Motor neuron (in vitro differentiated cells): ENCODE measurements around the gene XPR1. TPM values are rescaled to one million over a fixed set of nuclear protein-coding genes. Genes with fewer than 3 reads are reported as not detected.
"Not testable (repeated sequence)": the region's sequence is repeated elsewhere in the genome, so short reads cannot be mapped to it uniquely, and the experiment has no call there.

ENCODE experiments used
- ATAC-seq, 8 experiments: fragments of 200-7000 bp; cut with Tn5 transposase; replicated peaks in 6 of 8; 2 replicates each; pipeline ENCODE4 v1.8.0; 2021; ENCODE audit warnings: mild to moderate bottlenecking in 8 of 8, moderate library complexity in 8 of 8
- H3K27ac ChIP-seq, 2 donors: fragments of 250-450 bp; sonication (Bioruptor Pico); 2 replicates each; pipeline ENCODE4 v1.9.0; 2021; ENCODE audit warnings: antibody characterized with exemption in 2 of 2, mild to moderate bottlenecking in 2 of 2, moderate library complexity in 1 of 2
- H3K4me1 ChIP-seq, 2 donors: fragments of 250-450 bp; sonication (Bioruptor Pico); replicated peaks in 1 of 2; 2 replicates each; pipeline ENCODE4 v1.6.1; 2021; ENCODE audit warnings: antibody characterized with exemption in 2 of 2, mild to moderate bottlenecking in 2 of 2, moderate library complexity in 1 of 2
- H3K4me3 ChIP-seq, 5 donors: fragments of 250-450 bp; sonication (Bioruptor Pico); 2 replicates each; pipeline ENCODE4 v1.9.0; 2021; ENCODE audit warnings: antibody characterized with exemption in 5 of 5, mild to moderate bottlenecking in 5 of 5, moderate library complexity in 4 of 5
- WGBS, 10 experiments: fragments of 450-650 bp; shearing (Covaris generic); methylation state at CpG; one replicate each; pipeline ENCODE4 v1.0.0; 2022; 5-methylcytosine and 5-hydroxymethylcytosine counted together
- in situ Hi-C, 9 experiments: fragments of 400-800 bp; cut with MboI; loops; one replicate each; pipeline ENCODE4 v1.15.0; 2021; ENCODE audit warnings: low sequenced_read_pairs in 9 of 9, low pct_unique_long_range_greater_than_20kb in 2 of 9; ENCODE audit not compliant: unreplicated experiment in 9 of 9
- total RNA-seq, 8 experiments: library from RNA; unstranded; fragments of 300-600 nt; gene quantifications; 2 replicates each; pipeline versions ENCODE4 v1.2.3 to v1.2.4, GENCODE V29; 2022

The XPR1 gene
- total RNA-seq, 8 experiments from 2014 or later: 24.0 to 162 (median 139) TPM

- WGBS, 10 experiments: 88 to 100% (median 92%) methylated on average over 2 to 10 of the region's 10 CpGs; no CpG with 5 or more reads in 2 of the 10 experiments
- in situ Hi-C loops: no loop called here
- Histone ChIP-seq H3K27ac (no peak overlapping the region), H3K4me1 (no peaks in the 10 kb centered on the region), H3K4me3 (no peak overlapping the region)
- ATAC-seq: no peak
Observed at GRCh38 chr1:180816132-180816531, 184.3 kb downstream of the XPR1 start.

GRCh38 chr1:180821970-180822369 lies 190.1 kb downstream of the XPR1 start:
- no peaks in the 10 kb centered on the region for H3K4me1 ChIP-seq
- H3K4me3 ChIP-seq: no peak overlapping the region
- no peak for ATAC-seq
- no peak overlapping the region for H3K27ac ChIP-seq
- WGBS, 10 experiments: 76 to 100% (median 89%) methylated on average over 1 to 2 of the region's 2 CpGs
- in situ Hi-C loops: no loop called here

- H3K27ac ChIP-seq, H3K4me3 ChIP-seq, ATAC-seq, in situ Hi-C loops: not testable (repeated sequence)
- 80 to 100% (median 85%) methylated on average over 1 of the region's 2 CpGs; no CpG with 5 or more reads in 6 of the 10 experiments for WGBS, 10 experiments
- H3K4me1 ChIP-seq: peaks cover 9 to 13% of the 10 kb centered on the region in 2 donors
Observed at GRCh38 chr1:180831507-180831906, 199.7 kb downstream of the XPR1 start.

- in situ Hi-C loops, H3K27ac ChIP-seq, ATAC-seq, H3K4me3 ChIP-seq: not testable (repeated sequence)
- 71 to 100% (median 100%) methylated on average over 1 of the region's 1 CpG; no CpG with 5 or more reads in 4 of the 10 experiments for WGBS, 10 experiments
- peaks cover 23 to 30% of the 10 kb centered on the region in 2 donors for H3K4me1 ChIP-seq
Observed at GRCh38 chr1:180833180-180833579, 201.4 kb downstream of the XPR1 start.

DNA sequence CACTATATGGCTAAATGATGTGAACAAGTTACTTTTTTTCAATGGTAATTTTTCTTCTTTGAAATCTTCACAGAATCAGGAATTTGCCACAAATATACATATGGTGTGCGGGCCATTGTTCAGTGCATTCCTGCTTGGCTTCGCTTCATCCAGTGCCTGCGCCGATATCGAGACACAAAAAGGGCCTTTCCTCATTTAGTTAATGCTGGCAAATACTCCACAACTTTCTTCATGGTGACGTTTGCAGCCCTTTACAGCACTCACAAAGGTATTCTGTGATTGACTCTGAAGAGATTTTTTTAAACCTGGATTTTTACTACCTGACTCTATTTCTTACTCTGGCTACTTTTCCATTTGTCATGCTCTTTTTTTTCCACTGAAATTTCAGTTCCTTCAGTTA lies 204.6 kb downstream of the XPR1 start:
- 23 to 100% (median 50%) methylated on average over 3 to 6 of the region's 6 CpGs for WGBS, 10 experiments
- ATAC-seq: peak in 5 of 8 experiments; percentile 41 to 67 (median 55)
- Histone ChIP-seq H3K27ac (peak overlapping the region in 1 of 2 donors; percentile 0), H3K4me3 (no peak overlapping the region), H3K4me1 (peaks cover 31 to 40% of the 10 kb centered on the region in 2 donors)
- in situ Hi-C loops: no loop called here

DNA sequence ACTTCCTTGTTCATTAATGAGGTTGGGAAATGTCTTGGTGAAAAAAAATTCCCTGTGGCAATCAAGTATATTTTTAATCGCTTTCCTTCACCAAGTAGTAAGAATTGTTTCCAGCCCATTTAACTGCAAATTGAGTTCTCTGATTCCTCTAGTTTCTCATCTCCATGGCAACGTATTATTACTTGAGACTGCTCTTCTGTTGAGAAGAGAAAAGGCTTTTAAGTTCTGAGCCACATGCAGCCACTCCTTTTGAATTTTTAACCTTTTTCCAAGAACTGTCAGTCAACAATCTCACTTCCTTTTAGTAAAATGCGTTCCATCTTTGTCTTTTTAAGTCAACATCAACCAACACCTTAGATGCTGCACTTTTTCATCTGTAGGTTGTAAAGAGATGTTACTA lies 205.2 kb downstream of the XPR1 start:
- Histone ChIP-seq H3K27ac (peak overlapping the region in 1 of 2 donors; percentile 0), H3K4me1 (peaks cover 37 to 46% of the 10 kb centered on the region in 2 donors), H3K4me3 (no peak overlapping the region)
- ATAC-seq: peak in 5 of 8 experiments; percentile 65 to 87 (median 71)
- WGBS, 10 experiments: 0 to 72% (median 7%) methylated on average over 2 to 3 of the region's 3 CpGs
- in situ Hi-C loops: no loop called here

- in situ Hi-C loops: no loop called here
- H3K4me3 ChIP-seq: no peak overlapping the region
- H3K4me1 ChIP-seq: peaks cover 47 to 57% of the 10 kb centered on the region in 2 donors
- no peak for ATAC-seq
- 92 to 100% (median 98%) methylated on average over 1 to 3 of the region's 3 CpGs for WGBS, 10 experiments
- H3K27ac ChIP-seq: no peak overlapping the region
Observed at GRCh38 chr1:180838535-180838934, 206.7 kb downstream of the XPR1 start.

DNA sequence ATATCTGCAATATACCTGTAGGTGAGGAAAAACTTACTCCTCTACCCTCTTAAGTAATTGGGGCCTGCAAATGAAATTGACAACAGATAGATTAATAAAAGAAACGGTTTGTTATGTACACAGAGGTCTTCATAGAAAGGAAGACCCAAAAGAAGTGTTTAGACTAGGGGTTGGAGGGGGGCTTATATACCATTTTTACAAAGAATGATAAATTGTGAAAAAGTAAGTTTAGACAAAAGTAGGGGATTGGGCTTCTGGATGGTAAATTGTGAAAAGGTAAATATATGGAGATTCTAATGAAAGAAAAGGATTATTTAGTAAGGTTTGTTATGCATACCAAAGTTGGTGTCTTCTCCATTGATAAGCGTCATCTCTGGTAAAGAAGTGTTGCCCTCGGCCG lies 207.7 kb downstream of the XPR1 start:
- 18 to 78% (median 45%) methylated on average over 1 to 2 of the region's 4 CpGs; no CpG with 5 or more reads in 3 of the 10 experiments for WGBS, 10 experiments
- H3K4me3 ChIP-seq: no peak overlapping the region
- H3K27ac ChIP-seq: no peak overlapping the region
- ATAC-seq: no peak
- in situ Hi-C loops: no loop called here
- H3K4me1 ChIP-seq: peaks cover 47 to 57% of the 10 kb centered on the region in 2 donors

DNA sequence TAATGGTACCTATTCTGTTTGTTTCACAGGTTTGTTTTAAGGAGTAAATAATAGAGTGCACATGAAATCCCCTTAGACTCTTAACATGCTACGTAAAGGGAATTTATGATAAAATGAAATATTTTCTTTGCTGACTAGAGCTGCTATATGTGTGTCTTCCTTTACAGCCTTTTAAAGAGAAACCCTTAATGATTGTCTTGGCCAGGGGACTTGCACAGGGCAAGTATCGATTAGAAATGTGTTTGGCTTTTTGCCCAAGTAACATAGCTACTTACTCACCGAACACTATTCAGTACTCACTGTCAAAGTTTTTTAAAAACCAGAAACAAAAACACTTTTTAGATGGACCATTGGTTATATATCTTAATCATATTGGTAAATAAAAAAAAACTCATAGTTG lies 209.6 kb downstream of the XPR1 start:
- peaks cover 39 to 44% of the 10 kb centered on the region in 2 donors for H3K4me1 ChIP-seq
- H3K27ac ChIP-seq: peak overlapping the region in 1 of 2 donors; percentile 31
- H3K4me3 ChIP-seq: no peak overlapping the region
- peak in 3 of 8 experiments; percentile 27 to 41 (median 34) for ATAC-seq
- WGBS, 10 experiments: 29 to 90% (median 64%) methylated on average over 1 to 3 of the region's 3 CpGs; no CpG with 5 or more reads in 1 of the 10 experiments
- in situ Hi-C loops: no loop called here

DNA sequence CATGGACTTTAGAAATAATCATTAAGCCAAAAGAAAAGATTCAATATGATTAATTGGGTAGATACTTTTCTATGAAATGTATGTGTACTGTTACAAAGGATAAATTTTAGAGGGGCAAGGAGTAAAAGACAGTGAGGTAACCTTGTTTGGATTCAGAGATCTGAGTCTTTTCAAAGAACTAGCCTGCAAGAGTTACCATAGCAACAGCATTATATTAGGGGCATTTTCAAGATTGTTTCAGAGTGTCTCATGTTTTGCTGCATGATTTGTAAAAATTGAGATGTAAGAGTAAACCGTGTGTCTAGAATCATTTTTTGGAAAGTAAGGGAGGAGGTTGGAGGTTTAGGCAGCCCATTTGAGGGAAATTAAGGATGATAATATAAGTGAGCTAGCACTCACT lies 210.2 kb downstream of the XPR1 start:
- H3K4me3 ChIP-seq: no peak overlapping the region
- H3K27ac ChIP-seq: no peak overlapping the region
- in situ Hi-C loops: no loop called here
- 0 to 33% (median 0%) methylated on average over 1 of the region's 1 CpG; no CpG with 5 or more reads in 1 of the 10 experiments for WGBS, 10 experiments
- ATAC-seq: peak in 6 of 8 experiments; percentile 30 to 57 (median 44)
- peaks cover 34 to 38% of the 10 kb centered on the region in 2 donors for H3K4me1 ChIP-seq

DNA sequence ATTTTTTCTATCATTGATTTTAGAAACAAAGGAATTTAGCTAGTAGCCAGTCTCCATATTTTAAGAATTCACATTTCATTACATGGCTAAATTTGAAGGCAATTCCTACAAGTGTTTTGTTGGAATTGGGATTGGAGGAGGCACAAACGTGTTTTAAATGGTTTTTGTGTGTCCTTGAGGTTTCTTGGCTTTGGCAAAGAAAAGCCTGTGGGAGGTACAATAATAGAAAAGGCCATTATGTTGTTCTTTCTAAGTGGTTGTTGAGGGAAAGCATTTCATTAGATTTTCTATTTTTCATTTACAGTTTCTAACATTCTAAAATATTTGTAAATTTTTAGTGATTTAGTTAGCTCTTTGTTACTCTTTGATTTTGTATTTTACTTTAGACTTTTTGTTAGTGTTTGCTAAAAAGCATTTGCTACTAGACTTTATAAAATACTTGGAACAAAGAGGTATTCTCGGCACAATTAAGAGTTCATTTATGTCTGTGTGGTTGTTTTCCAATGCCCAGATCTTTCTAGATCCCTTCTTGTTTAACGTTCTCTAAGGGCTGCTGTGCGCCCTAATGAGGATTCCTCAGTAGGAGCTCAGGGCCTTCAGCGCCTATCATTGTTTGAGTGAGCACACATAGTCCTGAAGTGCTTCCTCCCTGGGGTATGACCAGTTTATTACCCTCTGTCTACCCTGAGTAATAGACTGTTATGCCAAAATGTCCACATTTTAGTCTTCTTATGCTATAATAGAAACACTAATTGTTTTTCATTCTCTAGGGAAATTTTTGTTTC lies 210.9 kb downstream of the XPR1 start:
- H3K4me1 ChIP-seq: peaks cover 28 to 32% of the 10 kb centered on the region in 2 donors
- ATAC-seq: peak in 5 of 8 experiments; percentile 40 to 73 (median 59)
- peak overlapping the region in 1 of 2 donors; percentile 30 for H3K27ac ChIP-seq
- in situ Hi-C loops: no loop called here
- H3K4me3 ChIP-seq: no peak overlapping the region
- whole genome bisulfite sequencing, 10 experiments: 32 to 100% (median 51%) methylated on average over 3 to 5 of the region's 5 CpGs

DNA sequence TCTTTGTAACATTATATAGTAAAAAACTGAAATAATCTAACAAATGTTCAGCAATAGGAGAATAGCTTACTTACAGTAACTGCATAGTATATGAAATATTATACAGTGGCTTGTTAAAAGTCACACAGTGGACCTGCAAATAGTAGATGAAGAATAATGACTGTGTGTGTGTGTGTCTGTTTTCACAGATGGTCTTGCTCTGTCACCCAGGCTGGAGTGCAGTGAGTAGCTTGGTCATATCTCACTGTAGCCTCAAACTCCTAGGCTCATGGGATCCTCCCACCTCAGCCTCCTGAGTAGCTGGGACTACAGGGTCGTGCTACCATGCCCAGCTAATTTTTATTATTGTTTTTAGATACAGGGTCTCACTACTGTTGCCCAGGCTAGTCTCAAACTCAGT lies 213.5 kb downstream of the XPR1 start:
- Histone ChIP-seq H3K4me1 (peaks cover 22 to 24% of the 10 kb centered on the region in 2 donors), H3K27ac (no peak overlapping the region), H3K4me3 (no peak overlapping the region)
- ATAC-seq: no peak
- 0 to 100% (median 100%) methylated on average over 1 of the region's 1 CpG; no CpG with 5 or more reads in 3 of the 10 experiments for WGBS, 10 experiments
- in situ Hi-C loops: no loop called here

DNA sequence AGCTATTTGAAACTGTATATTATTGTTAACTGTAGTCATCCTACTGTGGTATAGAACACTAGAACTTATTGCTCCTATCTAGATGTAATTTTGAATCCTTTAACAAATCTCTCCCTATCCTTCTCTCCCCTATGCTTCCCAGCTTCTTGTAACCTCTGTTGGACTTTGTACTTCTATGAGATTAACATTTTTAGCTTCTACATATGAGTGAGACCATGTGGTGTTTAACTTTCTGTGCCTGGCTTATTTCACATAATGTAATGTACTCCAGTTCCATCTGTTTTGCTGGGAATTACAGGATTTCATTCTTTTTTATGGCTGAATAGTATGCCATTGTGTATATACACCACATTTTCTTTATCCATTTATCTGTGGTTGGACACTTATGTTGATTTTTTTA lies 216.4 kb downstream of the XPR1 start:
- H3K27ac ChIP-seq: no peak overlapping the region
- H3K4me1 ChIP-seq: no peaks in the 10 kb centered on the region
- in situ Hi-C loops: no loop called here
- no peak for ATAC-seq
- no peak overlapping the region for H3K4me3 ChIP-seq
